Mesothelial cell of epicardium (in vitro differentiated cells): ENCODE data around the gene TP53BP1. TPM values are rescaled to one million over a fixed set of nuclear protein-coding genes. Genes with fewer than 3 reads are reported as not detected.
A peak's percentile ranks its signal among the peaks of the same experiment; 100 is the strongest.

Experiments
- DNase-seq, 2 experiments: peaks; one replicate each; pipeline ENCODE4 v3.0.0; 2021; ENCODE audit warnings: low spot score in 2 of 2; ENCODE audit not compliant: unreplicated experiment in 2 of 2
- H3K27ac Mint-ChIP-seq: 2 replicates; pipeline ENCODE4 v1.8.0; 2021; ENCODE audit warnings: mixed read lengths
- H3K27me3 Mint-ChIP-seq: 2 replicates; pipeline ENCODE4 v1.8.0; 2021; ENCODE audit warnings: low read depth, mixed read lengths
- H3K36me3 Mint-ChIP-seq: 2 replicates; pipeline ENCODE4 v1.8.0; 2021; ENCODE audit warnings: mixed read lengths
- H3K4me1 Mint-ChIP-seq: 2 replicates; pipeline ENCODE4 v1.8.0; 2021; ENCODE audit warnings: mixed read lengths
- H3K4me3 Mint-ChIP-seq: 2 replicates; pipeline ENCODE4 v1.8.0; 2021; ENCODE audit warnings: mild to moderate bottlenecking, moderate library complexity, mixed read lengths
- H3K9me3 Mint-ChIP-seq: 2 replicates; pipeline ENCODE4 v1.8.0; 2021; ENCODE audit warnings: mixed read lengths
- total RNA-seq: library from RNA; stranded (reverse); gene quantifications from 3 replicates; pipeline ENCODE4 v1.2.1, GENCODE V29; 2021
- TF ChIP-seq, protein P1 (sequence below): fragments of 200-600 bp; sonication (generic); IDR thresholded peaks from one replicate; pipeline ENCODE4 v1.5.0; 2021; ENCODE audit warnings: antibody characterized with exemption; ENCODE audit not compliant: unreplicated experiment

TP53BP1 gene
- total RNA-seq, 1 donor from 2014 or later = 112 TPM

DNA sequence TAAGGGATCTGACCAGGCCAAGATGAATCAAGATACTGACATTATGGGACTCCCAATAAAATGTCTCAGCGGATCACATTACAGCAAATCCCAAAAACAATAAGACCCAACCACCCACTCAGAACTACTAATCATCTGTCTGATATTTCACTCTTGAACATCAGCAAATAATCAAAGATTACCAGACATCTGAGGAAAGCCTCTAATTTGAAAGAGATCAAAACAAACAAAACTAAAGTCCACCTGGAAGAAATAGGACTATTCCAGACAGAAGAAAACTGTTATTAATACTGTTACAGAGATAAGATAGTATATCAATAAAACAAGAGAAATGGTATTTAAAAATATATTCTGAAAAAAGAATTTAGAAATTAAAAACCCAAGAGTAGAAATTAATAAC, 29.0 kb downstream of the TP53BP1 start:
- Mint-ChIP-seq H3K9me3 (no peaks in the 10 kb centered on the region), H3K36me3 (peaks cover 40% of the 10 kb centered on the region), H3K4me1 (no peaks in the 10 kb centered on the region), H3K27me3 (no peaks in the 10 kb centered on the region), H3K27ac (no peak overlapping the region), H3K4me3 (no peak overlapping the region)
- TF ChIP-seq, protein P1, sequence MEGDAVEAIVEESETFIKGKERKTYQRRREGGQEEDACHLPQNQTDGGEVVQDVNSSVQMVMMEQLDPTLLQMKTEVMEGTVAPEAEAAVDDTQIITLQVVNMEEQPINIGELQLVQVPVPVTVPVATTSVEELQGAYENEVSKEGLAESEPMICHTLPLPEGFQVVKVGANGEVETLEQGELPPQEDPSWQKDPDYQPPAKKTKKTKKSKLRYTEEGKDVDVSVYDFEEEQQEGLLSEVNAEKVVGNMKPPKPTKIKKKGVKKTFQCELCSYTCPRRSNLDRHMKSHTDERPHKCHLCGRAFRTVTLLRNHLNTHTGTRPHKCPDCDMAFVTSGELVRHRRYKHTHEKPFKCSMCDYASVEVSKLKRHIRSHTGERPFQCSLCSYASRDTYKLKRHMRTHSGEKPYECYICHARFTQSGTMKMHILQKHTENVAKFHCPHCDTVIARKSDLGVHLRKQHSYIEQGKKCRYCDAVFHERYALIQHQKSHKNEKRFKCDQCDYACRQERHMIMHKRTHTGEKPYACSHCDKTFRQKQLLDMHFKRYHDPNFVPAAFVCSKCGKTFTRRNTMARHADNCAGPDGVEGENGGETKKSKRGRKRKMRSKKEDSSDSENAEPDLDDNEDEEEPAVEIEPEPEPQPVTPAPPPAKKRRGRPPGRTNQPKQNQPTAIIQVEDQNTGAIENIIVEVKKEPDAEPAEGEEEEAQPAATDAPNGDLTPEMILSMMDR = no peak
- no peak for DNase-seq

DNA sequence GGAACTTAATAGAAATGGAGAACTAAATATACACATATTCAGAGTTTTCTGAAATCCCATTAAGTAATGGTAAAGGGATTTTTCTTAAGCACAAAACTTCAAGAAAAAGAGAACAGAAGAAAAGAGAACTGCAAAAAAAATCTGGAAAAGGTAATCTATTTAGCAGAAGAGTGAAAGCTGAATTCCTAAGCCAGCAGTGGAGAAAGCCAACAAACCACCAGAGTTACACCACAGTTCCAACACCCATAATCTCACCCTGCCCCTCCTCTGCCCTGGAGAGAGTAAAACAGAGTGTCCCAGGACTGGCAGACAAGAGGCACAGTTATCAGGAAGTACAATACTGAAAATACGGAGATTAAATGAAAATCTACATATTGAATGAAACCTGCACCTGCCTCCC, 29.4 kb downstream of the TP53BP1 start:
- no peak for DNase-seq
- Mint-ChIP-seq H3K36me3 (peaks cover 38% of the 10 kb centered on the region), H3K4me1 (no peaks in the 10 kb centered on the region), H3K27ac (peak overlapping the region; percentile 43), H3K9me3 (no peaks in the 10 kb centered on the region), H3K27me3 (no peaks in the 10 kb centered on the region), H3K4me3 (no peak overlapping the region)
- TF ChIP-seq, protein P1 = no peak

DNA sequence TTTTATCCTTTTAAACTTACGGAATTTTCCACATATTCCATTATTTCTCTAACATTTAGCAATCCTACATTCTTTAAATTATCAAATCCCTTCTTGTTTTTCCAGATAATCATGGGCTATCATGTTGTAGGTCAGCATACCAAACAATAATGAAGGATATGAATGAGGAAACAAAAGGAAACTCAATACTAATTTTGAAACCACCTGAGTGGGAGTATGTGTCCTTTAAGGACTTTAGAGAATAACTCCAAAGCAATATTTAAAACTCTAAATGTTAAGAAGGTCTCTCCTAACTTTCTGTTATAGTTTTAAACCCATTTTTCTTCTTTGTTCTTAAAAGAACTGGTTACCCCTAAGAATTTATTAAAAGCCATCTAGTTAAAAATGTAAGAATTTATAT, 43.0 kb downstream of the TP53BP1 start:
- peaks cover 17% of the 10 kb centered on the region for H3K4me1 Mint-ChIP-seq
- H3K36me3 Mint-ChIP-seq = peaks cover 25% of the 10 kb centered on the region
- H3K9me3 Mint-ChIP-seq = no peaks in the 10 kb centered on the region
- no peak for DNase-seq
- peak overlapping the region; percentile 72 for H3K27ac Mint-ChIP-seq
- H3K27me3 Mint-ChIP-seq = no peaks in the 10 kb centered on the region
- TF ChIP-seq, protein P1 = no peak
- no peak overlapping the region for H3K4me3 Mint-ChIP-seq

DNA sequence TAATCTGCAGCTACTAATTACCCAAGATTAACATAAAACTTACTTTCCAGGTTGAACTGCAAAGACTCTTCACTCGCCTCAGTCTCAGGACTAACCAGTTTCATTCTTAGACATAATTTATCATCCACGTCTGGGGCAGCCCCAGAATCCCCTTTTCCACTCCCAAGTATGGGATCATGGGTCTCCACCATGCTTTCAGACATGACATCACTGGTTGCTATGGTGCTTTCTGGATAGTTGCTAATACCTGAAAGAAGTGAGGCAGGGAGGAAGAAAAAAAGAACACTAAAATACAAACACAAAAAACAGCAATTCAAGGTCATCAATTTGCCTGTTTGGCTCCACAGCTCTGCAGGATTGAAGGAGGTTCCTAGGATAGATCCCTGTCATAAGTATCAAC, 46.6 kb downstream of the TP53BP1 start:
- no peak overlapping the region for H3K4me3 Mint-ChIP-seq
- H3K27me3 Mint-ChIP-seq = no peaks in the 10 kb centered on the region
- DNase-seq = no peak
- H3K9me3 Mint-ChIP-seq = no peaks in the 10 kb centered on the region
- TF ChIP-seq, protein P1 = no peak
- peaks cover 17% of the 10 kb centered on the region for H3K4me1 Mint-ChIP-seq
- peaks cover 25% of the 10 kb centered on the region for H3K36me3 Mint-ChIP-seq
- no peak overlapping the region for H3K27ac Mint-ChIP-seq

DNA sequence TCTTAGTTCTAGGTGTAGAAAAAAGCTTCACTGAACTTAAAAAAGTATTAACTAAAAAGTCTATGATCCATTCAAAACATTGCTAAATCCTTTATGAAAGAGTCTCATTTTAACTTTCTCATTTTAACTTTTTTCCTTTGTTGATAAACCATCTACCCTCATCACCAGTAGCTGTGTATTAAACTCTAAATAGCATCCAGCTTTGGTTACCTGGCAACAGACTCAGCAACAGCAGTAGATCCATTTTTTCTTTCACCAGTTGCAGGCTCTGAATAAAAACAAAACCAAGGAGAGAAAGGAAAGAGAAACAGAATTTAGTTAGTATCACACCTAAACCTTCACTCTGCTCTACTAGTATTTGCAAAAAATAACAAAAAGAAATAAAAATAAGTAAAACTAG, 51.6 kb downstream of the TP53BP1 start:
- Mint-ChIP-seq H3K4me1 (peaks cover under 1% of the 10 kb centered on the region), H3K36me3 (peaks cover 31% of the 10 kb centered on the region), H3K4me3 (no peak overlapping the region), H3K9me3 (no peaks in the 10 kb centered on the region), H3K27me3 (no peaks in the 10 kb centered on the region), H3K27ac (no peak overlapping the region)
- TF ChIP-seq, protein P1 = no peak
- DNase-seq = no peak

DNA sequence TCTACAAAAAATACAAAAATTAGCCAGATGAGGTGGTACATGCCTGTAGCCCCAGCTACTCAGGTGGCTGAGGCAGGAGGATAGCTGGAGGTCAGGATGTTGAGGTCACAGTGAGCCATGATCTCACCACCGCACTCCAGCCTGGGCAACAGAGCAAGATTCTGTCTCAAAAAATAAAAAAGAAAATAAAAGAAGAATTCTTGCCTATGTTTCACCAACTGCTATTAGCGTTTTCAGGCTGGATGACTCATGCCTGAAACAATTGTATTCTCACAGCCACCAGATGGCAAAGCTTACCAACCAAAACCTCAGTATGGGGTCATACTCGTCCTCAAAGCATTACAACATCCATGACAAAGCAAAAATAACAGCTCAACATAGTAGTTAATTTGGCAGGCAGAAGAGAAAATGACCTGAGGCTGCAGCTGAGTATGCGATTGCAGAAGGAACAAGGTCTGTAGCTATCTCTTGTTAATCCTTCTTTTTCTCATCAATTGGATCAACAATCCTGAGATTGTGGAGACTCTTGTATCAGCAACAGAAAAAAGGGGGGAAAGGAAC, 52.2 kb downstream of the TP53BP1 start:
- no peaks in the 10 kb centered on the region for H3K9me3 Mint-ChIP-seq
- DNase-seq = no peak
- no peak overlapping the region for H3K27ac Mint-ChIP-seq
- TF ChIP-seq, protein P1 = no peak
- no peak overlapping the region for H3K4me3 Mint-ChIP-seq
- H3K4me1 Mint-ChIP-seq = no peaks in the 10 kb centered on the region
- H3K36me3 Mint-ChIP-seq = peaks cover 30% of the 10 kb centered on the region
- no peaks in the 10 kb centered on the region for H3K27me3 Mint-ChIP-seq
